Mesodermal cell (in vitro differentiated cells): ENCODE measurements around the gene HMG20B.

ENCODE experiments used
- H3K27ac ChIP-seq: 2 replicates; pipeline ENCODE4 v1.7.0; 2013; ENCODE audit warnings: mild to moderate bottlenecking, low read depth, low read length, moderate library complexity; ENCODE audit not compliant: severe bottlenecking
- H3K36me3 ChIP-seq: 2 replicates; pipeline ENCODE4 v1.7.1; 2013; ENCODE audit warnings: mild to moderate bottlenecking, low read length, moderate library complexity; ENCODE audit not compliant: control insufficient read depth, insufficient read depth
- H3K4me1 ChIP-seq: one replicate; pipeline ENCODE4 v1.7.1; 2013; ENCODE audit warnings: mild to moderate bottlenecking, low read length; ENCODE audit not compliant: insufficient read depth, control insufficient read depth, poor library complexity, severe bottlenecking
- H3K4me3 ChIP-seq: 2 replicates; pipeline ENCODE4 v1.7.0; 2013; ENCODE audit warnings: low read length, control low read depth, mild to moderate bottlenecking; ENCODE audit not compliant: insufficient read depth, poor library complexity, severe bottlenecking; ENCODE audit errors: extremely low read depth
- H3K9me3 ChIP-seq: 2 replicates; pipeline ENCODE4 v1.7.1; 2013; ENCODE audit warnings: mild to moderate bottlenecking, low read length, moderate library complexity; ENCODE audit not compliant: control insufficient read depth
- WGBS, 2 experiments: methylation state at CpG; one replicate each; pipeline ENCODE4 v1.1.5; 2013; ENCODE audit warnings: missing lambda C conversion rate in 2 of 2; ENCODE audit not compliant: insufficient coverage in 2 of 2; 5-methylcytosine and 5-hydroxymethylcytosine counted together

Gene HMG20B

DNA sequence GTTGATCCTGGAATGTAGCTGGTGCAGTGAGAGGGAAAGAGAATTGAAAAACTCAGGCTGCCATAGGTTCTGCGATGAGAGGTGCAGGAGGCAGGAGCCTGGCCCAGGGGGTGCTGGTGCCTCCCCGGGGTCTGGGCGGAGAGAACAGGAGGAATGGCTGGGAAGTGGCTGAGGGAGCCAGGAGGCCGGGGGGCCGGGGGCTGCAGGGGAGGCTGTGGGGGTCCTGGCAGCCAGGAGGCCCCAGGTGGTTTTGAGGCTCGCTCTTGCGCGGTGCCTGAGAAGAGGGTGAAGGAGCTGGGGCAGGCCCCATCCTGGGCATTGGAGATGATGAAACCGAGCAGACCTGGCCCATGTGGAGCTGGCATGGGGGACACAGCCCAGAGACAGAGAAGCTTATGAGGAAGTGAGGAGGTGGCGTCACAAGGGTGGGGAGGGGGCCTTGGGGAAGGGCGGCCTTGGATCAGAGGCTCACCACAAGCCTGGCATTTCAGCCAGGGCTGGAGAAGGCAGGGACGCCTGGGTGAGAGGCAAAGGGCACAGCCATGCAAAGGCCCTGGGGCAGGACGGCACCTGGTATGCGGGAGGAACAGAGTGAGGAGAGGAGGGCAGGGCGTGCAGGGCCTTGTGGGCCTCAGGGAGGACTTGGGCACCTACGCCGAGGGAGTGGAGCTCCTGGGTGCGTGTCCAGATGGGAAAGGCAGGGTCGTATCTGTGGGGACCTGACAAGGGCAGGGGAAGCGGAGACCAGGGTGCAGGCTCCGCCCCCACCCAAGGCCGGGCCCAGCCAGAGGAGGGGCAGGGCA is 35.1 kb upstream of the HMG20B start:
- WGBS, 2 experiments, result 92 to 93% methylated on average over 12 to 22 of the region's 22 CpGs
- no peak overlapping the region for H3K27ac ChIP-seq
- no peaks in the 10 kb centered on the region for H3K9me3 ChIP-seq
- no peak overlapping the region for H3K4me3 ChIP-seq
- no peaks in the 10 kb centered on the region for H3K4me1 ChIP-seq
- H3K36me3 ChIP-seq, result peaks cover 44% of the 10 kb centered on the region

DNA sequence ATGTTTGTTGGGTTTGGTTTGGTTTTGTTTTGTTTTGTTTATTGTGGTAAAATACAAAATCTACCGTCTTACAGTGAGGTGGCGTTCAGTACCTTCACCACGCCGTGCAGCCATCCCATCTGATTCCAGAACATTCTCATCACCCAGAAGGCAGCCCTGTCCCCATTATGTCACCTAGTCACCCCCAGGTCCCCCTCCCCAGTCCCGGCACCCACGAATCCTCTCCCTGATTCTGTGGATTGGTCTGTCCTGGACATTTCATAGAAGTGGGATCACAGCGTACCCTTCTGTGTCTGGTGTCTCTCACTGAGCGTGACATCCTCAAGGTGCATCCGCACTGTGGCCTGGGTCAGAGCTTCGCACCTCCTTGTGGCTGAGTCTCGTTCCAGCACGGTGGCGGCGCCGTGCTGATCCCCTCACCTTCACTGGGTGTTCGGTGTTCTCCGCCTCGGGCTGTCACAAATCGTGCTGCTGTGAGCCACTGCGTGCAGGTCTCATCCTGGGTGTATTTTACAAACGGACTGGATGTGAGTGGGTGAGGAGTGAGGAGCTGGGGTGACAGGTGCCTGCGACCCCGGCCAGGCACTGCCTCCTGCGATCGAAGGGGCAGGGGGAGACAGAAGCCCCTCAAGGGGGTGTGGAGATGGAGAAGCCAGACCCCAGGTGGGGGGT is 34.4 kb upstream of the HMG20B start:
- Histone ChIP-seq H3K36me3 (peaks cover 36% of the 10 kb centered on the region), H3K4me3 (no peak overlapping the region), H3K4me1 (no peaks in the 10 kb centered on the region), H3K9me3 (no peaks in the 10 kb centered on the region), H3K27ac (no peak overlapping the region)
- WGBS, 2 experiments, result 94 to 97% methylated on average over 20 to 24 of the region's 25 CpGs

DNA sequence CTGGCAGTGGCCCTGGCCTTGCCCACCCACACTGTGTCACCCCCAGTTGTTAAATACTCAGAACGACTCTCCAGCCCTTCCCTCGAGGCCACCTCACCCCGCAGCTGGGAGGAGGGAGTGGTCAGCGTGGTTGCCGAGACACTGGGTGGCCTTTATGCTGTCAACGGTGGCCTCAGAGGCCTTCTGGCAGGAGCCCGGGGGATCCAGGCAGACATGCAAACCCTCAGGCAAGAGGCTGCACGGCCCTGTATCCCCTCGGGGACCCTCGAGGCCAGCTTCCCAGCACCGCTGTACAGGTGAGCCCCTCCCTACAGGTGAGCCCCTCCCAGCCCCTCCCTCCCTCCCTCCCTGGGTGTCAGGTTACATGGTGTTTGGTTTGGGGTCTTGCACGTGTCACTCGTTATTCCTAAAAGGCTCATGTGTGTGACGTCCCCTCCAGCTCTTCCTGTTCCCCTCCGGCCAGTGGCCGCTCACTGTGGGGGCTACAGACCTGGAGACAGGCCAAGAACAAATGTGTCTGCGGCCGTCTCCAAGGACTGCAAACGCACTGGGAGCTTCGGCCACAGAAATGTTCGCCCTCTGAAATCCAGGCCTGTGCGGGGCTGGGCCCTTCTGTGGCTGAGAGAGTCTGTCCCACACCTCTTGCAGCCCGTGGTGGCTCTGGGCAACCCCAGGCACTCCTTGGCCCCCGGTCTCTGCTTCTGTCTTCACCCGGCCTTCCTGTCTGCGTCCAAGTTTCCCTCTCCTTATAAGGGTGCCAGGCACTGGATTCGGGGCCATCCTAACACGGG is 33.6 kb upstream of the HMG20B start, which contains the start of gene TEKTIP1:
Gene TEKTIP1, plus strand, starts transcription at position 210 of the 791 bp plus-strand sequence. Its CDS starts 4 bp downstream, at position 214.
- 82 to 87% methylated on average over 22 to 25 of the region's 28 CpGs for WGBS, 2 experiments
- peaks cover 31% of the 10 kb centered on the region for H3K36me3 ChIP-seq
- no peak within 1 kb of the TSS for H3K27ac ChIP-seq
- no peaks in the 10 kb centered on the region for H3K9me3 ChIP-seq
- H3K4me3 ChIP-seq, result no peak within 1 kb of the TSS
- no peaks in the 10 kb centered on the region for H3K4me1 ChIP-seq

DNA sequence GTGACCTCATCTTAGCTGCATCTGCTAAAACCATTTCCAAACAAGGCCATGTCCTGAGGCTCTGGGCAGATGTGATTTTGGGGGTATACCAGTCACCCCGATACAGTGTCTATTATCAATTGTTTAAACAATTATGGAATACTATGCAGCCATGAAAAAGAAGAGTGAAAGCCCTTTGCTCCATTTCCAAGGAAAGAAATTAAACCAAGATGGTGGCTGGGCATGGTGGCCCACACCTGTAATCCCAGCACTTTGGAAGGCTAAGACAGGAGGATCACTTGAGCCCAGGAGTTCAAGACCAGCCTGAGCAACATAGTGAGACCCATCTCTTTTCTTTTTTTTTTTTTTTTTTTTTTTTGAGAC is 33.0 kb upstream of the HMG20B start:
- H3K4me3 ChIP-seq, result no peak overlapping the region
- no CpG with 5 or more reads among the region's 1 CpG for WGBS, 2 experiments

DNA sequence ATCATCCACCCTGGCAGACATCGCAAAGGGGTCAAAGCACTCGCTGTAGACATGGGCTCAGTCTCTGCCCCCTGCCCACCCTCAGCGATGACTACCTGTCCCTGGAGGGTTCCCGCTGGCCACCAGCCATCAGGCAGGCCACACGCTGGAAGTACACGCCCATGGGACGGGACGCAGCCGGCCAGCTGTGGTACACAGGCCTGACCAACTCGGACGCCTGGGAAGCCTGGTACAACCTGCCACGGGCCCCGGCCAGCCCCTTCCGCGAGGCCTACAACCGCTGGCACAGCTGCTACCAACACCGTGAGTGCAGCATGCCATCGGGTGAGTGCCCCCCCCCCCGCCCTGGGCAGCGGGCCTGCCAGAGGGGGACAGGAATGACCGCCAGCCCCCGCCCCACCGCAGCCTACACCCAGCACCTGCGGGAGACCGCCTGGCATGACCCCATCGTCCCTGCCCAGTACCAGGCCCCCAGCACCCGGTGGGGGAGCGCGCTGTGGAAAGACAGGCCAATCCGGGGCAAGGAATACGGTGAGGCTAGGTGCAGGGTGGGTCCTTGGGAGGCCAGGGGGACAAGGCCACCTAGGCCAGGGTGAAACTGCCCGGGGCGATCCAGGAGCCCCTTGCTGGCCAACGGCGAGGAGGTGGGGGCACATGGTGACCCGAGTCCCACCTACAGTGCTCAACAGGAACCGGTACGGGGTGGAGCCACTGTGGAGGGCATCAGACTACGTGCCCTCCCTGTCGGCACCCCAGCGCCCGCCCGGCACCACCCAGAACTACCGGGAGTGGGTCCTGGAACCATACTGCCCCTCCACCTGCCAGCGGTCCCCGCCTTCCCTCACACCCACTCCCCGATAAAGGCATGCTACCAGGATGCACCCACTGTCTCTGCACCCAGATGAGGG is 29.3 kb upstream of the HMG20B start:
- Histone ChIP-seq H3K27ac (no peak overlapping the region), H3K4me1 (no peaks in the 10 kb centered on the region), H3K4me3 (no peak overlapping the region), H3K9me3 (no peaks in the 10 kb centered on the region), H3K36me3 (peaks cover 34% of the 10 kb centered on the region)
- 91 to 96% methylated on average over 35 to 44 of the region's 47 CpGs for WGBS, 2 experiments

More for the DNA sequence above, 33.0 kb upstream of the HMG20B start:
- no peaks in the 10 kb centered on the region for H3K9me3 ChIP-seq
- H3K36me3 ChIP-seq, result peaks cover 29% of the 10 kb centered on the region
- H3K4me1 ChIP-seq, result no peaks in the 10 kb centered on the region
- H3K27ac ChIP-seq, result no peak overlapping the region

DNA sequence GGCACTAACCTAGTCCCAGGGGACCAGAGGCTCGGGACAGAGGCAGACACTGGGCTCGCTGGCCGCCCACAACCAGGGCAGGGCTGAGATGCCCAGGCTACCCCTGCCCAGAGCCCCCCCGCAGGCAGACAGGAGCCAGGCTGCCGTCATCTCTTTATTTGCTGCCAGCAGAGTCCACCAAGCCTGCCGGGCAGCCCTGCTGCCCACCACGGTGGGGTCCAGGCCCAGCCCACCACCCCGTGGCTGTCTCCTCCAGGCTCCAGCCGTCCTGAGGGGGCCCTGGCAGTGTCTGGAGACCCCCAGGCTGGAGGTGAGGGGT is 28.7 kb upstream of the HMG20B start:
- no peak overlapping the region for H3K27ac ChIP-seq
- H3K9me3 ChIP-seq, result no peaks in the 10 kb centered on the region
- WGBS, 2 experiments, result 93 to 97% methylated on average over 9 of the region's 9 CpGs
- no peak overlapping the region for H3K4me3 ChIP-seq
- H3K36me3 ChIP-seq, result peaks cover 40% of the 10 kb centered on the region
- H3K4me1 ChIP-seq, result no peaks in the 10 kb centered on the region

DNA sequence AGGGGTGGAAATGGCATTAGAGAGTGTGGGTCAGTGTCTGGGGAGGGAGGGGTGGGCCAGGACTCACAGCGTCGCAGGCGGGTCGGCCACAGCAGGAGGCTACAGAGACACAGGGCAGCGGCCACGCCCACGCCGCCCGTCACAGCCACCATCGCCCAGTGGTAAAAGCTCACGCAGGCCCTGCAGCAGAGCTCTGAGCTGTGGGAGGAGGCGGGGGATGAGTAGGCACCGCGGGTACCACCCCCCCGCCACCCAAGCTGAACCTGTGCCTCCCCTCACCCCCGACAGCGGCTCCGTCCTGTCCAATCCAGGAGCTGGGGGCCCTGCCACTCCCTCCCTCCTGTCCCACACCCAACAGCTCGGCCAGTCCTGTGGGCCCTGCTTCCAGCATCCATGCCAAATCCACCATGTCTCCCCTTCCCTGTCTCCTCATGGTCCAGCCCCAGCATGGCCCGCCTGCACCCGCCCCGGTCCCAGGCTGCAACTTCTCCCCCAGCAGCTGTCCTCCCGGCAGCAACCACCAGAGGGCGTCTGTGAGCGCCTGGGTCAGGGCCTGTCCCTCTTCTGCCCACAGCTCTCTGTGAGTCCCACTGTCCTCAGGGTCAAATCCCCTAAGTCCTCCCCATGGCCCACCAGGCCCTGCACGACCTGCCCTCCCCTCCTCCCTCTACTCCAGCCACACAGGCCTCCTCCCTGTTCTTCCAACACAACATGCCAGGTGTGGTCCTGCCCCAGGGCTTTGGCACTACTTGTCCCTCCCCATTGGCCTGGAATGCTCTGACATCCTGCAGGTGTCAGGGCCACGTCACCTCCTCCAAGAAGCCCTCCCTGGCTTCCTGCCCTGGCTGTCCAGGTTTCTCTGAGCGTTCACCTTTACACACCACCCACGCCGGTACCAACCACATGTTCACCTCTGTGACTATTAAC is 27.7 kb upstream of the HMG20B start:
- WGBS, 2 experiments, result 36 to 75% methylated on average over 6 to 29 of the region's 30 CpGs
- H3K9me3 ChIP-seq, result no peaks in the 10 kb centered on the region
- H3K4me1 ChIP-seq, result no peaks in the 10 kb centered on the region
- no peak overlapping the region for H3K4me3 ChIP-seq
- peaks cover 33% of the 10 kb centered on the region for H3K36me3 ChIP-seq
- H3K27ac ChIP-seq, result no peak overlapping the region

DNA sequence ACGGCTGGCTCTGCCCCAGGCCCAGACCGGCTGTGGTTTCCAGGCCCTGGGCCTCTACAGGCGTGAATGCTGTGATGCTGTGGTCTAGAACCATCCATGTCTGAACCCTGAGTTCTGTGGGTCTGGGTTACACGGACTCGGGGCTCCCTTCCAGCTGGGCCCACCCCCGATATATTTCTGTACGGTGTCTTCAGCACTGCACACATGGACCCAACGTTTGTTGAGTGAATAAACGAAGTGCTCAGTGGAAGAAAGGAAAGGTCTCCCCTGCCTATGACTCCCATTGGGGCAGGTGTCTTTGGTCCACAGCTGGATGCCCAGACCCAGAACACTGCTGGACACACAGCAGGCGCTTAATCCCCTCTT is 27.1 kb upstream of the HMG20B start:
- no peaks in the 10 kb centered on the region for H3K9me3 ChIP-seq
- 89 to 94% methylated on average over 8 to 10 of the region's 10 CpGs for WGBS, 2 experiments
- H3K36me3 ChIP-seq, result peaks cover 34% of the 10 kb centered on the region
- H3K4me3 ChIP-seq, result no peak overlapping the region
- H3K4me1 ChIP-seq, result no peaks in the 10 kb centered on the region
- no peak overlapping the region for H3K27ac ChIP-seq

DNA sequence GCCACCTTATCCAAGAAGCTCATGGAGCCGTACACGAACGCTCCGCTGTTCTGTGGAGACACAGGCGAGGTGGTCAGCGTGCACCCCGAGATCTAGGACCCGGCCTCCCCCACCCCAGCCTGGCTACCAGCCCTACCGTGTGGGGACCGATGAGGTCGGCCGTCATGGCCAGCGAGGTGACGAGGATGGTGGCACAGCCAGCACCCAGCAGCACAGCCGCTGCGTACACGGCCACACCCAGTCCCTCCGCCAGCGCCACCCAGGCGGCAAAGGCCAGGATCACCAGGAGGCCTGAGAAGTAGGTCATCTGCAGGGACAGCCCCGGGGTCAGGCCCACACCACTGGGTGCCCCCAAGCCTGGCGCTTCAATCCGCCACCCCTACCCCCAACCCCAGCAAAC is 26.6 kb upstream of the HMG20B start:
- no peaks in the 10 kb centered on the region for H3K4me1 ChIP-seq
- H3K4me3 ChIP-seq, result no peak overlapping the region
- peaks cover 39% of the 10 kb centered on the region for H3K36me3 ChIP-seq
- no peaks in the 10 kb centered on the region for H3K9me3 ChIP-seq
- no peak overlapping the region for H3K27ac ChIP-seq
- 95 to 99% methylated on average over 21 to 22 of the region's 23 CpGs for WGBS, 2 experiments
